LHCN-M2 (cell line): ENCODE data around the gene ACBD4. TPM values are rescaled to one million over a fixed set of nuclear protein-coding genes. Genes with fewer than 3 reads are reported as not detected.

ENCODE experiments used
- DNase-seq: peaks from one replicate; pipeline ENCODE4 v3.0.0-alpha.2; 2012; ENCODE audit warnings: low read depth
- total RNA-seq: library from RNA; depleted of rRNA; stranded (reverse); fragments of >200 nt; gene quantifications from 2 replicates; pipeline ENCODE4 v1.2.3, GENCODE V29; 2014

Gene ACBD4
- total RNA-seq, 1 experiment from 2014 or later: 4.4 TPM

- no peak for DNase-seq
Observed at GRCh38 chr17:45136846-45137560, 1.5 kb downstream of the ACBD4 start.

GRCh38 chr17:45137561-45138305, 2.2 kb downstream of the ACBD4 start:
- DNase-seq: no peak

- no peak for DNase-seq
Observed at GRCh38 chr17:45138911-45139532, 3.5 kb downstream of the ACBD4 start.

DNA sequence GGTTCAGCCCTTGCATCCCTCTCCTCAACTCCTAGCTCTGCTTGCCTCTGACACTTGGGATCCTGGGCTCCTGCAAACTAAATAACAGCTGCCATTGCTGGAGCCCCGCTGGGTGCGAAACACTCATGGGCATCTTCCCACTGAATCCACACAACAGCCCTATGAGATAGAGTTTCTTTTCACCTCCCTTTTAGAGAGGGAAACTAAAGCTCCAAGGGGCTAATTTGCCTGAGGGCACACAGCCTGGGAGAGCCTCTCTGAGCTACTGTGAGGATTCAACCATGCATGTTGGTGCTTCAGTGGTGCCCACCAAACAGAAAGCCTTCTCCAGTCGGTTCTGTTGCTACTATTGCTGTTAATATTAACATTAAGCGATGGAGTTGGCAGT, 4.0 kb downstream of the ACBD4 start:
- DNase-seq: no peak

DNA sequence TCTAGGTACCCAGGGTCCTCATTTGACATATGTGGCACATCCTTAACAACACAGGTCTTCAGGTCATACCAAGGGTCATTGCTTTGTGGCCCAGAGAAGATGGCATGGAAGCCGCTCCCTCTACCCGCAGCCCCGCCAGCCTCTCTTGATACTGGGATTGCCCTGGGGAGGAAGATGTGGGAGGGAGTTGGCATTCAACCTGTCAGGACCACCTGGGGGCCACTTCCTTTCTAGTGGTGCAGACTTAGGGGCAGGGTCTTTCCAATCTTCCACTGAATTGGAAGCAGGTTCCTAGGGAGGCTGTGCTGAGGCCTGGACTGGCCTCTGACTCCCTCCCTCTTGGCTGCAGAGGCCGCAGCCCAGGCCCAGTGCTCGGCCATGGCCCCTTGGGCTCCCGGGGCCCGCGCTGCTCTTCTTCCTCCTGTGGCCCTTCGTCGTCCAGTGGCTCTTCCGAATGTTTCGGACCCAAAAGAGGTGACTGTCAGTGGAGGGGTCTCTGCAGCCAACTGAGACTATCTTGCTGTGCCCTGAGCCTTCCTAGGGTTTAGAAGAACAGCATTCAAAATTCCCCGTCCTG, 7.7 kb downstream of the ACBD4 start:
- no peak for DNase-seq

DNA sequence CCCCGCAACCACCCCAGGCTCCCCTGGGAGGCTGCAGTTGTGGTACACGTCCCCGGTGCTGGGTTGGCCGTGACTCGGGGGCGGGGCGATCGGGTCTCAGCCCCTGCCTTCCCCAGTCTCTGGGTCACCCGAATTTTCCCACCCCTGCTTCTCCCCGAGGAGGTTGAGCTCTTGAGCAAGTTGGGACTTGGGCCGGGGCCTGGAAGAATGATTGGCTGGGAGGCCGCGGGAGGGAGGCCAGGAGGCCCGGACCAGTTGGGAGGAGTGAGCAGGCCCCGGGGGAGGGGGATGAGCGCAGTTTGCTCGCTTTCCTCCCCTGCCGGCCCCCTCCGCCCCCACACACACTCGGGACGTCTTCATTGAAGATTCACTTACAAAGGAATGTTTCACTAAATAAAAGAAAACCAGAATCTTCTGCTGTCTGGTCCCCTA, 8.3 kb downstream of the ACBD4 start:
- DNase-seq: peak; percentile 29

DNA sequence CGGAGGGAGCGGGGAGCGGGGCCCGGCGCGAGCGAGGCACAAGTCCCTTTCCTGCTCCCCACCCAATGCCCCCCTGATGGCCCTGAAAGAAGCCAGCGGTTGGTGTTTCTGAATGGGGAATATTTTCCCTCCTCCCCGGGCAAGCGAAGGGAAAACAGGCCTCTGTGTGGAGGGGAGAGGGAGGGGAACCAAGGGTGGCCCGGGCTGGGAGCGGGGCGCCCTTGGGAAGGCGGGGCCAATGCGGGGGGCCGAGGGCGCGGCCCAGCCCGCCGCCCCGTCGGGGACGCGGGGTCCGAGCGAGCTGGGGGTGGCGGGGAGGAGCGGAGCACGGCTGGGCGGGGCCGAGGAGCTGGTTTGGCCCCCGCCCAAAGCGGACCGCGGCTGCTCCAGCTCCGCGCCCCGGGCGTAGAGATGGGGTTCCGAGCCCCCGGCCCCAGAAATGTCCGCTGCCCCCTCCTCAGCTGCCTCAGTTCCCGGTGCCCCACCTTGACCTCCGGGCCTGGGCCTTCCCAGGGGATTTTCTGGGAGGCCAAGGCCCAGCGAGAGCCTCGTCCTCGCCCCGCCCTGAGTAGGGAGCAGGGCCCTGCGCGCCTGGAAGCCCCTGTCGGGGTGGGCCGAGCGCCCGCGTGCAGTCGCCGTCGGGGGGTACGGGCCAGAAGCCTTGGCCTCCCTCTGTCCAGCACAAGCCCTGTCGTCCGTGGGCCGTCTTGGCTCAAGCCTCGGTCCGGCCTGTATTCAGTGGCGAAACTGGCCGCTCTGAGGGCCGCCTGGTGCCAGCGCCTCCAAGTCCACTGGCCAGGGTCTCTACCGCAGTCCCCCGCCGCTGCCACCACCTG, 8.9 kb downstream of the ACBD4 start:
- no peak for DNase-seq

DNA sequence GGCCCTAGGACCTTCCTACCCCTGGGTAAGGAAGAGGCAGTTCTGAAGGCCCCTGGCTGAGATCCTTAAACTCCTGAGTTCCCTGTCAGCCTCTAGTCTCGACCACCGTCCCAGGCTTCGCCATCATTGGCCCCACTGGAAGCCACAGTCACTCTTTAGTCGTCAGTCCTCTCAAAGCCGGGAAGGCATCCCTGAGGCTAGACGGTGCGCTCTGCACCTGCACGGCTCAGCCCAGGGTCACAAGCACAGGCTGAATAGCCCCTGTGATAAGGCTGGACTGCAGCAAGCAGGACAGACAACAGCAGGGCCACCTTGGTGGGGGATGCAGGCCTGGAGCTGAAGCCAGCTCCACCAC, 9.5 kb downstream of the ACBD4 start:
- no peak for DNase-seq

DNA sequence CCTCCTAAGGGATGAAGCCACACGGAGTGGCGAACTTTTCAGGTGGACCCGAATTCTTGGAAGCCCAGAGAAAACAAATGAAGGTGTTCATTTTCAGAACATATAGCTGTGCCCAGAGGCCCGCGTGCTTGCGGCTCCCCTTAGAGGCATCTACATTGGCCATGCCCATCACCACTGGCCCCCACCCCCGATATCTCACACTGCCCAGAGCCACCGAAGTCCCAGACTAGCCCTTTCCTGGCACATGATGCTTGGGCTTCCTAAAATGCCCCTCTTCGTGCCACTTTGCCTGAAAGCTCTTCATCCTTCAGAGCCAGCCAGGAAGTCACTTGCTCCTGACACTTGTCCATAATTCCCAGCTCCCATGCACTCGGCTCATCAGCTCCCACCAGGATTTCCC, 10.7 kb downstream of the ACBD4 start:
- DNase-seq: no peak

- no peak for DNase-seq
Observed at GRCh38 chr17:45146592-45146889, 11.1 kb downstream of the ACBD4 start.

GRCh38 chr17:45146890-45147580, 11.5 kb downstream of the ACBD4 start:
- DNase-seq: peak; percentile 80

- peak; percentile 95 for DNase-seq
Observed at GRCh38 chr17:45147581-45148182, 12.2 kb downstream of the ACBD4 start.

DNA sequence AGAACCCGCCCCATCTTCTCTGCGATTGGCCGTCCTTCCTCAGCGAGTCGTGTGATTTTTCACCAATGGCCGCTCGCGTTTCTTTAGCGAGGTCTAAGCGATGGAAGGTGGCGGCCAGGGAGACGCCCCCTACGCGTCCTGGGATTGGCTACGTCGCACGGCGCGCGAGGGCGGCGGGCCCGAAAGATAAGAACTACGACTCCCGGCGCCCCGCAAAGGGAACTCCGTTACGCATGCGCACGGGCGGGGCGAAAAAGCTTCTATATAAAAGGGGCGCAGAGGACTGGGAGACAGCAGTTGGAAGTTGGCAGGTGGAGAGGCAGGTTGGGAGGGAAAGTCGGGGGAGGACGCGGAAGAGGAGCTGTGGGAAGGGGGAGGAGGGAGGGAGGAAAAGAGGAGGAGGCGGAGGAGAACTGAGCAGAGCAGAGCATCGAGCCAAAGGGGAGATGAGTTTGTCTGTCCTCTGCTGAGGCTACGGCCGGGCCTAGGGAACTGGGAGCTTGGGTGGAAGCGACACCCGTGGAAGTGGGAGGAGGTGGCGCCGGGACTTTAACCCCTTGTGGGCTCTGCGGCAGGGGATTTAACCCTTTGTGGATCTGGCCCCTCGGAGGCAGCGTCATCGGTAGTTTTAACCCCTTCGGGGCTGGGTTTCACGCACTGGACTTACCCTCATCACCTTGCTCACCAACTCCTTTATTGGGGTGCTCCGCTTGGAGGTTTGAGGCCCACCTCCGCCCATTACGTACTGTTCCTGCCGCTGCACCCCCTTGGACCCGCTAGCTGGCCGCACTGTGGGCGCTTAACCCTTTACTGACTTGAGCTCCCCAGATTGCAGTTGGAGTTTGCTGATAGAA, 12.9 kb downstream of the ACBD4 start, which contains the start of gene HEXIM1:
TSS of gene HEXIM1 (plus strand) at position 293 of the 854 bp plus-strand sequence. CDS start 716 bp downstream, outside the sequence.
- peak; percentile 100 for DNase-seq

GRCh38 chr17:45149037-45149668, 13.7 kb downstream of the ACBD4 start:
- DNase-seq: peak; percentile 83

- DNase-seq: peak; percentile 51
Observed at GRCh38 chr17:45149669-45150664, 14.5 kb downstream of the ACBD4 start.

- DNase-seq: no peak
Observed at GRCh38 chr17:45150911-45151809, 15.7 kb downstream of the ACBD4 start.

GRCh38 chr17:45155029-45155428, 19.5 kb downstream of the ACBD4 start:
- DNase-seq: no peak
